Mucosa of descending colon (tissue), 3 donors: ENCODE data around the gene RHOC. TPM values are rescaled to one million over a fixed set of nuclear protein-coding genes. Genes with fewer than 3 reads are reported as not detected.

ENCODE experiments used
- ATAC-seq: fragments of 200-7000 bp; cut with Tn5 transposase; one replicate; pipeline ENCODE4 v1.9.1; 2020; ENCODE audit warnings: mild to moderate bottlenecking, moderate library complexity
- DNase-seq, 3 donors: peaks; one replicate each; pipeline ENCODE4 v3.0.0-alpha.2; 2020
- H3K36me3 ChIP-seq: fragments of 200-600 bp; one replicate; pipeline ENCODE4 v1.8.0; 2021; ENCODE audit warnings: low read depth, mild to moderate bottlenecking
- H3K4me1 ChIP-seq: fragments of 200-600 bp; one replicate; pipeline ENCODE4 v1.8.0; 2021; ENCODE audit warnings: low read depth, mild to moderate bottlenecking
- H3K4me3 ChIP-seq: fragments of 200-600 bp; one replicate; pipeline ENCODE4 v1.8.0; 2021; ENCODE audit warnings: mild to moderate bottlenecking
- H3K9me3 ChIP-seq: fragments of 200-600 bp; one replicate; pipeline ENCODE4 v1.8.0; 2021; ENCODE audit warnings: mild to moderate bottlenecking
- CTCF ChIP-seq: fragments of 200-600 bp; IDR thresholded peaks from one replicate; pipeline ENCODE4 v1.8.0; 2022; ENCODE audit warnings: antibody characterized with exemption, mild to moderate bottlenecking
- intact Hi-C, 2 donors: fragments of 100-400 bp; cut with DNase I in 1 of 2; cut with micrococcal nuclease in 1 of 2; formaldehyde crosslinking; loops; one replicate each; pipeline versions ENCODE4 v1.11.0 to v1.11.1; 2022; cut with DNase I, micrococcal nuclease
- total RNA-seq, 3 donors: library from RNA; stranded (reverse); fragmentation: NEBNext Ultra II Directional in 2 of 3; extraction: Animal tissue kit (Norgen Biotek cat#: 25700) in 2 of 3; gene quantifications; one replicate each; pipeline versions ENCODE4 v1.2.1 to v1.2.4, GENCODE V29; 2021 to 2023
- donor health status: DM: no; HTN: no; CAD: no; lungs with moderate emphysema.
- donor health status: DM: no; HTN: no; CAD: no.
- donor health status: DM: no; HTN: yes; CAD: no.

Gene RHOC
- total RNA-seq, 3 donors from 2014 or later, result 306 to 617 (median 485) TPM

DNA sequence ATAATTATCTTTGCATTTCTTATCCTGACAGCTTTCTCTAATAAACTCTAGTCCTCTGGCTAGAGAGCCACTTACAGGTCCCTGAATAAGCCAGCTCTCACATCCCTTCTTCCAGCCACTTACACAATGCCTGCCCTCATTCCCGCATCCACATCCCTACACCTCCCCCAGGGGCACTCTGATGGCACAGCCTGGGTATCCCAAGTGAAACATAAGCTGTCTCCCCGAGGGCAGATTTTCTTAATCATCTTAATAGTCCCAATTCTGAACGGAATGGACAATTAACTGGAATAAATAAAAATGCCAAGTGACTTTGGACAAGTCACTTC, 4.9 kb downstream of the RHOC start:
- TF ChIP-seq CTCF, result no peak
- Histone ChIP-seq H3K4me3 (no peak overlapping the region), H3K9me3 (no peaks in the 10 kb centered on the region), H3K36me3 (no peaks in the 10 kb centered on the region), H3K4me1 (peaks cover 63% of the 10 kb centered on the region)
- ATAC-seq (no peak), DNase-seq (no peak)
- intact Hi-C loops, result no loop called here

DNA sequence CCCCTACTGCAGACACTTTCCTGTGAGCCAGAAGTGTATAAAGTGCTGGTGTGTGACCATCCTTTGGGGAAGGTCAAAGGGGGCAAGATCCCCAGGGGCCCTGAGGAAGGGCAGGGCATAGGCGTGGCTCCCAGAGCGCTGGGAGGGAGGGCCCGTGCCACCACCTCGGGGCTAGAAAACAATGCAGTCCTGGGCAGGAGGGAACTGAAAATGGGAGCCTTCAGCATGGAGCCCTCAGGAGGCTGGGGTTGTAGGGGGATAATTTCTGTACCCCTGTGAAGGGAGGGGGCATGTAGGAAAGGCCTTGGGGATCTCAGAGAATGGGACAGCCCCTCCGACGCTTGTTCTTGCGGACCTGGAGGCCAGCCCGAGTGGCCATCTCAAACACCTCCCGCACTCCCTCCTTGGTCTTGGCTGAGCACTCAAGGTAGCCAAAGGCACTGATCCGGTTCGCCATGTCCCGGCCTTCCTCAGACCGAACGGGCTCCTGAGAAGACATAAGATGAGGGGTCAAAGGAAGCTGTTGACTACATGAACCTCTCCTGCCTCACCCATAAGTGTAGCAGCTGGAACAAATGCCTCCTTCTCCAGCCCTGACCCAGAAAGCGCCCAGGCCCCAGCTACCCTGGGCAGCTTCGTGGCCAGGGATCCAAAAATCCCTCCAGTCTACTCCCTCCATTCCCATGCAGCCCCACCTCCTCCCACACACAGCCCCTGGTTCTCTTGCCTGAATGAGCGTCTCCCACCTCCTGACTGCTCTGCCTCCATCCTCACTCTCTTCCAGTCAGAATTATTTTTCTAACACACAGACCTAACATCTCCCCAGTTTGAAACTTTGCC, 5.5 kb downstream of the RHOC start:
- Histone ChIP-seq H3K36me3 (no peaks in the 10 kb centered on the region), H3K9me3 (no peaks in the 10 kb centered on the region), H3K4me1 (peaks cover 63% of the 10 kb centered on the region), H3K4me3 (no peak overlapping the region)
- DNase-seq (peak in 2 of 3 donors; percentile 37 to 62), ATAC-seq (no peak)
- no peak for TF ChIP-seq CTCF
- intact Hi-C loops, result no loop called here

- DNase-seq, result peak; percentile 95 to 98 (median 96)
- no peaks in the 10 kb centered on the region for H3K36me3 ChIP-seq
- no peaks in the 10 kb centered on the region for H3K9me3 ChIP-seq
- TF ChIP-seq CTCF, result no peak
- ATAC-seq, result peak; percentile 52
- H3K4me1 ChIP-seq, result peaks cover 58% of the 10 kb centered on the region
- no peak overlapping the region for H3K4me3 ChIP-seq
- intact Hi-C loops, result no loop called here
Observed at GRCh38 chr1:112700290-112701226, 6.4 kb downstream of the RHOC start.

- Histone ChIP-seq H3K9me3 (no peaks in the 10 kb centered on the region), H3K4me1 (peaks cover 48% of the 10 kb centered on the region), H3K4me3 (no peak overlapping the region), H3K36me3 (no peaks in the 10 kb centered on the region)
- no peak for TF ChIP-seq CTCF
- intact Hi-C loops, result loop anchor here in 1 of 2 donors (2.0 kb wide), 1 partner anchor 25 kb away; the partner anchor contains the start of gene MOV10
- no peak for ATAC-seq
- DNase-seq, result no peak
Observed at GRCh38 chr1:112699425-112700144, 7.3 kb downstream of the RHOC start.
